CD14-positive monocyte (primary cell): ENCODE data around the gene SWT1. TPM values are rescaled to one million over a fixed set of nuclear protein-coding genes. Genes with fewer than 3 reads are reported as not detected.

Experiments
- DNase-seq, 3 donors: peaks; one replicate each; pipeline ENCODE4 v3.0.0-alpha.2; 2011 to 2022
- H2AFZ ChIP-seq: 2 replicates; pipeline ENCODE4 v1.6.0; 2012; ENCODE audit warnings: mild to moderate bottlenecking, low read depth, low read length, inconsistent platforms; ENCODE audit not compliant: insufficient read depth, poor library complexity, severe bottlenecking
- H3K27ac ChIP-seq, 2 donors: 1 replicate in 1 of 2; 2 replicates in 1 of 2; pipeline ENCODE4 v1.5.1; 2012 to 2013; ENCODE audit warnings: low read length in 2 of 2, control low read depth in 1 of 2, inconsistent platforms in 1 of 2, low read depth in 1 of 2, mild to moderate bottlenecking in 1 of 2
- H3K27me3 ChIP-seq, 2 donors: one replicate each; pipeline versions ENCODE4 v1.6.0 to v1.6.1; 2011 to 2013; ENCODE audit warnings: low read length in 2 of 2; ENCODE audit not compliant: control insufficient read depth in 2 of 2, insufficient read depth in 2 of 2
- H3K36me3 ChIP-seq, 2 donors: replicated peaks in 1 of 2; 1 replicate in 1 of 2; 2 replicates in 1 of 2; pipeline versions ENCODE4 v1.5.1 to v1.6.1; 2012 to 2013; ENCODE audit warnings: low read length in 2 of 2, control low read depth in 1 of 2, inconsistent platforms in 1 of 2, mild to moderate bottlenecking in 1 of 2; ENCODE audit not compliant: insufficient read depth in 2 of 2, control insufficient read depth in 1 of 2
- H3K4me1 ChIP-seq, 2 donors: 1 replicate in 1 of 2; 2 replicates in 1 of 2; pipeline versions ENCODE4 v1.5.1 to v1.6.1; 2012 to 2013; ENCODE audit warnings: low read length in 2 of 2, control low read depth in 1 of 2, inconsistent platforms in 1 of 2, mild to moderate bottlenecking in 1 of 2, moderate library complexity in 1 of 2; ENCODE audit not compliant: insufficient read depth in 2 of 2, control insufficient read depth in 1 of 2
- H3K4me2 ChIP-seq: replicated peaks from 2 replicates; pipeline ENCODE3; 2012; ENCODE audit warnings: low read length, moderate library complexity, mild to moderate bottlenecking; ENCODE audit not compliant: poor library complexity, severe bottlenecking; ENCODE audit errors: extremely low read depth
- H3K4me3 ChIP-seq, 3 experiments: fragments of 200-600 bp in 1 of 3; sonication (generic) in 1 of 3; replicated peaks in 1 of 3; 1 replicate in 2 of 3; 2 replicates in 1 of 3; pipeline ENCODE4 v1.5.1; 2011 to 2013; ENCODE audit warnings: low read length in 3 of 3, mild to moderate bottlenecking in 3 of 3, control low read depth in 2 of 3, low read depth in 2 of 3, inconsistent platforms in 1 of 3, moderate library complexity in 1 of 3
- H3K79me2 ChIP-seq: 2 replicates; pipeline ENCODE4 v1.6.0; 2012; ENCODE audit warnings: mild to moderate bottlenecking, control low read depth, inconsistent platforms, low read length, moderate library complexity; ENCODE audit not compliant: insufficient read depth
- H3K9ac ChIP-seq: 2 replicates; pipeline ENCODE4 v1.6.0; 2017; ENCODE audit warnings: low read length, mild to moderate bottlenecking; ENCODE audit not compliant: insufficient read depth, poor library complexity, severe bottlenecking
- H3K9me3 ChIP-seq, 2 donors: replicated peaks in 1 of 2; 1 replicate in 1 of 2; 2 replicates in 1 of 2; pipeline versions ENCODE4 v1.5.1 to v1.6.1; 2012 to 2013; ENCODE audit warnings: low read length in 2 of 2, control low read depth in 1 of 2; ENCODE audit not compliant: control insufficient read depth in 1 of 2, insufficient read depth in 1 of 2
- H4K20me1 ChIP-seq: 2 replicates; pipeline ENCODE4 v1.6.0; 2012; ENCODE audit warnings: mild to moderate bottlenecking, low read length, control low read depth, moderate library complexity; ENCODE audit not compliant: insufficient read depth
- H3K27ac Mint-ChIP-seq, 7 donors: one replicate each; pipeline ENCODE4 v1.8.0; 2020; ENCODE audit warnings: mild to moderate bottlenecking in 7 of 7, mixed read lengths in 7 of 7, moderate library complexity in 6 of 7, inconsistent platforms in 2 of 7
- H3K27me3 Mint-ChIP-seq, 3 donors: one replicate each; pipeline ENCODE4 v1.8.0; 2021 to 2022; ENCODE audit warnings: low read depth in 3 of 3, mild to moderate bottlenecking in 3 of 3, mixed read lengths in 3 of 3, moderate library complexity in 3 of 3, inconsistent platforms in 1 of 3
- H3K36me3 Mint-ChIP-seq, 2 donors: one replicate each; pipeline ENCODE4 v1.8.0; 2020; ENCODE audit warnings: mixed read lengths in 2 of 2, inconsistent platforms in 1 of 2, mild to moderate bottlenecking in 1 of 2
- H3K4me1 Mint-ChIP-seq: one replicate; pipeline ENCODE4 v1.8.0; 2020; ENCODE audit warnings: mild to moderate bottlenecking, mixed read lengths
- H3K4me3 Mint-ChIP-seq, 2 donors: one replicate each; pipeline ENCODE4 v1.8.0; 2020; ENCODE audit warnings: mild to moderate bottlenecking in 2 of 2, mixed read lengths in 2 of 2, moderate library complexity in 1 of 2
- H3K9me3 Mint-ChIP-seq, 7 donors: one replicate each; pipeline ENCODE4 v1.8.0; 2020 to 2022; ENCODE audit warnings: mixed read lengths in 7 of 7, mild to moderate bottlenecking in 6 of 7, moderate library complexity in 6 of 7, inconsistent platforms in 2 of 7
- CTCF ChIP-seq: fragments of 200-600 bp; IDR thresholded peaks from one replicate; pipeline ENCODE4 v1.8.0; 2022; ENCODE audit warnings: antibody characterized with exemption, mild to moderate bottlenecking
- whole genome bisulfite sequencing: methylation state at CpG from one replicate; pipeline ENCODE4 v1.1.5; 2013; ENCODE audit warnings: missing lambda C conversion rate; ENCODE audit not compliant: insufficient coverage; 5-methylcytosine and 5-hydroxymethylcytosine counted together
- intact Hi-C, 2 donors: fragments of 100-400 bp; cut with micrococcal nuclease; formaldehyde crosslinking; loops; one replicate each; pipeline versions ENCODE4 v1.15.0 to v1.15.1; 2023
- polyA plus RNA-seq, 3 donors: library from polyadenylated mRNA; depleted of rRNA in 1 of 3; unstranded in 2 of 3; stranded (reverse) in 1 of 3; fragments of 300-500 nt in 2 of 3; fragments of >200 nt in 1 of 3; fragmentation: Illumina TruSeq in 2 of 3; gene quantifications; 1 replicate in 2 of 3; 2 replicates in 1 of 3; pipeline ENCODE4 v1.2.3, GENCODE V29; 2012 to 2021

Gene SWT1
- polyA plus RNA-seq, 3 donors: 0.89 to 2.8 (median 1.7) TPM

GRCh38 chr1:185334182-185334581, 177.2 kb downstream of the SWT1 start:
- Histone ChIP-seq H3K27ac (no peak overlapping the region), H3K36me3 (no peaks in the 10 kb centered on the region), H3K4me2 (no peak overlapping the region), H3K4me1 (peaks cover 34 to 35% of the 10 kb centered on the region in 2 donors), H3K4me3 (no peak overlapping the region), H3K79me2 (no peaks in the 10 kb centered on the region), H3K9ac (no peak overlapping the region), H3K27me3 (no peaks in the 10 kb centered on the region), H2AFZ (no peak overlapping the region), H4K20me1 (no peaks in the 10 kb centered on the region), H3K9me3 (no peaks in the 10 kb centered on the region)
- intact Hi-C loops: no loop called here
- DNase-seq: no peak
- Mint-ChIP-seq H3K36me3 (peaks cover 0 to 4% of the 10 kb centered on the region in 2 donors), H3K4me1 (peaks cover 36% of the 10 kb centered on the region), H3K27me3 (no peaks in the 10 kb centered on the region), H3K27ac (no peak overlapping the region), H3K4me3 (no peak overlapping the region), H3K9me3 (peaks cover 0 to 3% (median 0%) of the 10 kb centered on the region in 7 donors)
- 60% methylated on average over 1 of the region's 4 CpGs for WGBS
- no peak for TF ChIP-seq CTCF

GRCh38 chr1:185337246-185337645, 180.3 kb downstream of the SWT1 start:
- TF ChIP-seq CTCF: no peak
- peaks cover 3 to 4% of the 10 kb centered on the region in 2 donors for H3K36me3 Mint-ChIP-seq
- intact Hi-C loops: loop anchor here in 1 of 2 donors (5.0 kb wide), 1 partner anchor 35 kb away; no protein-coding TSS in a partner anchor
- peaks cover 0 to 3% (median 0%) of the 10 kb centered on the region in 7 donors for H3K9me3 Mint-ChIP-seq
- peaks cover 50% of the 10 kb centered on the region for H3K4me1 Mint-ChIP-seq
- H3K4me1 ChIP-seq: peaks cover 47 to 56% of the 10 kb centered on the region in 2 donors
- peak overlapping the region in 1 of 3 experiments; percentile 29 for H3K4me3 ChIP-seq
- H3K36me3 ChIP-seq: no peaks in the 10 kb centered on the region
- DNase-seq: peak; percentile 57 to 77 (median 74)
- H3K27ac ChIP-seq: peak overlapping the region; percentile 61 to 88
- H3K27ac Mint-ChIP-seq: peak overlapping the region; percentile 68 to 97 (median 91)
- H2AFZ ChIP-seq: no peak overlapping the region
- H3K4me2 ChIP-seq: peak overlapping the region; percentile 21
- H4K20me1 ChIP-seq: no peaks in the 10 kb centered on the region
- WGBS: no CpG with 5 or more reads among the region's 4 CpGs
- no peaks in the 10 kb centered on the region for H3K79me2 ChIP-seq
- no peaks in the 10 kb centered on the region for H3K9me3 ChIP-seq
- H3K27me3 Mint-ChIP-seq: no peaks in the 10 kb centered on the region
- H3K27me3 ChIP-seq: no peaks in the 10 kb centered on the region
- H3K9ac ChIP-seq: no peak overlapping the region
- peak overlapping the region; percentile 21 to 48 for H3K4me3 Mint-ChIP-seq
